AG09319 (cell line): Measurements from ENCODE around the gene ATP6V0E2.
"Not testable (repeated sequence)": the region's sequence is repeated elsewhere in the genome, so short reads cannot be mapped to it uniquely, and the experiment has no call there.

Source experiments
- DNase-seq: peaks from one replicate; pipeline ENCODE4 v3.0.0-alpha.2; 2010; ENCODE audit warnings: low read depth; ENCODE audit errors: extremely low read depth
- CTCF ChIP-seq: IDR thresholded peaks from 2 replicates; pipeline ENCODE4 v1.5.1; 2011; ENCODE audit warnings: low read depth, mild to moderate bottlenecking, inconsistent platforms, low read length, moderate library complexity

The ATP6V0E2 gene

GRCh38 chr7:149827089-149827981, 46.4 kb upstream of the ATP6V0E2 start:
- TF ChIP-seq CTCF = no peak
- no peak for DNase-seq

GRCh38 chr7:149828357-149829309, 45.1 kb upstream of the ATP6V0E2 start:
- TF ChIP-seq CTCF = no peak
- DNase-seq = no peak

GRCh38 chr7:149830527-149830926, 43.2 kb upstream of the ATP6V0E2 start:
- not testable (repeated sequence) for DNase-seq

GRCh38 chr7:149830997-149831740, 42.6 kb upstream of the ATP6V0E2 start:
- DNase-seq = no peak
- TF ChIP-seq CTCF = no peak

- no peak for DNase-seq
- no peak for TF ChIP-seq CTCF
Observed at GRCh38 chr7:149831741-149832219, 42.0 kb upstream of the ATP6V0E2 start.

GRCh38 chr7:149832332-149833041, 41.3 kb upstream of the ATP6V0E2 start:
- TF ChIP-seq CTCF = no peak
- DNase-seq = no peak
